IPS-18a (cell line): Measurements from ENCODE around the gene SDCCAG8.

Source experiments
- H3K27ac ChIP-seq: one replicate; pipeline ENCODE4 v1.5.1; 2013; ENCODE audit warnings: low read length
- H3K27me3 ChIP-seq: one replicate; pipeline ENCODE4 v1.6.1; 2013; ENCODE audit warnings: mild to moderate bottlenecking, low read length; ENCODE audit not compliant: control insufficient read depth, insufficient read depth
- H3K36me3 ChIP-seq: one replicate; pipeline ENCODE4 v1.6.1; 2013; ENCODE audit warnings: low read depth, low read length; ENCODE audit not compliant: control insufficient read depth
- H3K4me1 ChIP-seq: one replicate; pipeline ENCODE4 v1.6.1; 2013; ENCODE audit warnings: low read depth, low read length; ENCODE audit not compliant: control insufficient read depth
- H3K4me3 ChIP-seq: one replicate; pipeline ENCODE4 v1.5.1; 2013; ENCODE audit warnings: low read length
- H3K9ac ChIP-seq: one replicate; pipeline ENCODE4 v1.6.1; 2013; ENCODE audit warnings: mild to moderate bottlenecking, low read length, moderate library complexity
- H3K9me3 ChIP-seq: one replicate; pipeline ENCODE4 v1.6.1; 2013; ENCODE audit warnings: low read depth, low read length; ENCODE audit not compliant: control insufficient read depth

The SDCCAG8 gene

DNA sequence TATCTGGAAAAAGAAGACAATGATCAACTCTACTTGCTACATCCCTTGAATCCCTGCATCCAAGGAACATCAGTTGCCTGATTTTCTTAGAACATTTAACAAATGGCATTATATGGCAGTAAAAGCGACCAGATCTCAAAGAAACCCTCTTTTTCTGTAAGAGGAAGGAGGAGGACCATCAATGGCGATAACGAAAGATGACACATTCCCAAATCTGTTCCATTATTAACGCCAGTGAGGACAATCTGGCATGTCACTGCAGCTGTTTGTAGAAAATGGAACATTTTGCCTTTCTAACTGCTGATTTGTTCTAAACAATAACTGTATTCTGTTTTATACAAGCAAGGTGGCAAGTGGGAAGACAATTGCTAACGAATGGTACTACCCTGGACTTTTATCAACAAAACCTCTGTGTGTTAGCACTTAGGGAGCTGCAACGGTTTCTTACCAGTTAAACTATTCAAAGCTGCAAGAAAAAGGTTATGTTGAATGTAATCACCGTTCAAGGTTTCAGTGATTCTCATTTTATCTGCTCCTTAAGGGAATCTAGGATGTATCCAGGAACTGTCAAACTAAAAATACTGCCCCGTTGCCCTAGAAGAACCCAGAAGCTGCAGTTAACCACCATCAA, 251.9 kb downstream of the SDCCAG8 start:
- Histone ChIP-seq H3K27ac (no peak overlapping the region), H3K9ac (no peak overlapping the region), H3K9me3 (no peaks in the 10 kb centered on the region), H3K36me3 (peaks cover 3% of the 10 kb centered on the region), H3K4me1 (peaks cover 21% of the 10 kb centered on the region), H3K27me3 (no peaks in the 10 kb centered on the region), H3K4me3 (no peak overlapping the region)

DNA sequence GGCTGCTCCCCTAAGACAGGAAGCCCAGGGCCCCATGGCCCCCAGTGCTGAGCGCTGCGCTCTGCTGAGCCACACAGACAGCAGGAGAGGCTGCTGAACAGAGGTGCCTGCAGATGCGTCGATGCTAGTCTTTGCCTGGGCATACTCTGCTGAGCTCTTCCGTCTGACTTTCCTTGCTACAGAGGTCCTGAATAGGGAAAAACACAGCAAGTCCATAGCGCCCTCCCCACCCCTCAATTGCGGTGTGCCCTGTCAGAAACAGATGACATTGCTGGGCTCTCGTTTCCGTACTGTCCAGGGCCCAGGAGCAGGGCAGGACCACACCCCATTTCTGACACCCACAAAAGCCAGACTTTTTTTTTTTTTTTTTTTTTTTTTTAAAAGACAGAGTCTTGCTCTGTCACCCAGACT, 252.5 kb downstream of the SDCCAG8 start:
- no peak overlapping the region for H3K27ac ChIP-seq
- H3K9ac ChIP-seq = no peak overlapping the region
- H3K27me3 ChIP-seq = no peaks in the 10 kb centered on the region
- H3K9me3 ChIP-seq = no peaks in the 10 kb centered on the region
- H3K4me3 ChIP-seq = no peak overlapping the region
- peaks cover 21% of the 10 kb centered on the region for H3K4me1 ChIP-seq
- peaks cover 3% of the 10 kb centered on the region for H3K36me3 ChIP-seq

DNA sequence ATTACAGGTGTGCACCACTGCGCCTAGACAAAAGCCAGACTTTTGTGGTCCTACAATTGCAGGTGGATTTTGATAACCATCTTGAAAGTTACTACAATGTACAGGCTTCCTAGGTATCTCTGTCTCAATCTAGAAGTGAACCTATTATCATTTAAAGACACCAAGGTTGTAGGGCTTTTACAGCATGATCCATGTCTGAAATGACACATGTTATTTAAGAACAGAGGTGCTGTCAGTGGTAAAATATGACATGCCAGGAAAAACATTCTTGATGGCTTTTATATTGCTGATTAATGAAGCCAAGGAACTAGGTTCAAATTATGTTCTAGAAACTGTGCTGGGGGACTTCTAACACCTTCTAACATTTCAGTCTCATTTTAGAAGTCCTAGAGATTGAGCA, 253.1 kb downstream of the SDCCAG8 start:
- no peak overlapping the region for H3K4me3 ChIP-seq

GRCh38 chr1:243510928-243511327, 255.1 kb downstream of the SDCCAG8 start:
- no peak overlapping the region for H3K27ac ChIP-seq
- no peaks in the 10 kb centered on the region for H3K27me3 ChIP-seq
- H3K4me1 ChIP-seq = peaks cover 24% of the 10 kb centered on the region
- peaks cover 3% of the 10 kb centered on the region for H3K36me3 ChIP-seq
- H3K9ac ChIP-seq = no peak overlapping the region
- no peaks in the 10 kb centered on the region for H3K9me3 ChIP-seq
- H3K4me3 ChIP-seq = no peak overlapping the region

More for the DNA sequence above, 253.1 kb downstream of the SDCCAG8 start:
- H3K27me3 ChIP-seq = no peaks in the 10 kb centered on the region
- peaks cover 3% of the 10 kb centered on the region for H3K36me3 ChIP-seq
- peaks cover 21% of the 10 kb centered on the region for H3K4me1 ChIP-seq
- H3K27ac ChIP-seq = no peak overlapping the region
- no peaks in the 10 kb centered on the region for H3K9me3 ChIP-seq
- H3K9ac ChIP-seq = no peak overlapping the region

DNA sequence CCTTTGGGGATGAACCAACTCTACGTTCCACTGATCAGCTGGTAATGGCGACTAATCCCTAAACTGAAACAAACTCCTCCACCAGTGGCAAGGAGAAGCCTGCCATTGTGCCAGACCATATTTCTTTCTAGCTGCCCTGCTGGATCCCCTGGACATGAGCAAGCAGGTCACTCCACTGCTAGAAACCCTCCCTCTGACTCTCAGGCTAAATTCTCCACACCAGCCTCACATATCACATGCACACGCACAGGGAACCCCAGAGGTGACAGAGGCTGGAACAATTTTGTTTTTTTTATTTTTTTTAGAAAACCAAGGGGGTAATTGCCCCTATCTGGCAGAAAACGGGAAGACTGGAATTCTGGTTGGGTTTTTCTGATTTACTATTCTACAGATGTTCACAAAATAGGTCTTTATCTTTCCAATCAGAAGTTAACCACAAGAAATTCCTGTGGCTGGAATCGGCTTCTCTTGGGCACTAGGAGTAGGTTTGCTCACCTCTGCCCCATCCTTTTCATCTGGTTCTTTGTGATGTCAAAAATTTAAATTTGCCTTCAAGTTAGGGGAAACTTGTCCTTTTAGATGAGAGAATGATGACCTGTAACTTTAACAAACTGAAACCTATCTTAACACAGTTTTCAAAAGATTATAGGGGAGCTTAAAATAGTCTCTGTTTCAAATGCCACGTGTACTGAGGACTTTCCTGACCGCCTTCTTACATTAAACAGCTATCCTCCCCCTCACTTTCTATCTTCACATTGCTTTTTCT, 258.1 kb downstream of the SDCCAG8 start:
- Histone ChIP-seq H3K4me3 (no peak overlapping the region), H3K27me3 (no peaks in the 10 kb centered on the region), H3K9ac (no peak overlapping the region), H3K9me3 (peaks cover 7% of the 10 kb centered on the region), H3K36me3 (peaks cover 3% of the 10 kb centered on the region), H3K27ac (no peak overlapping the region), H3K4me1 (peaks cover 3% of the 10 kb centered on the region)

- peaks cover 3% of the 10 kb centered on the region for H3K4me1 ChIP-seq
- H3K9ac ChIP-seq = no peak overlapping the region
- H3K27me3 ChIP-seq = no peaks in the 10 kb centered on the region
- H3K27ac ChIP-seq = no peak overlapping the region
- no peak overlapping the region for H3K4me3 ChIP-seq
- H3K9me3 ChIP-seq = peaks cover 7% of the 10 kb centered on the region
- peaks cover 3% of the 10 kb centered on the region for H3K36me3 ChIP-seq
Observed at GRCh38 chr1:243514927-243515326, 259.1 kb downstream of the SDCCAG8 start.

DNA sequence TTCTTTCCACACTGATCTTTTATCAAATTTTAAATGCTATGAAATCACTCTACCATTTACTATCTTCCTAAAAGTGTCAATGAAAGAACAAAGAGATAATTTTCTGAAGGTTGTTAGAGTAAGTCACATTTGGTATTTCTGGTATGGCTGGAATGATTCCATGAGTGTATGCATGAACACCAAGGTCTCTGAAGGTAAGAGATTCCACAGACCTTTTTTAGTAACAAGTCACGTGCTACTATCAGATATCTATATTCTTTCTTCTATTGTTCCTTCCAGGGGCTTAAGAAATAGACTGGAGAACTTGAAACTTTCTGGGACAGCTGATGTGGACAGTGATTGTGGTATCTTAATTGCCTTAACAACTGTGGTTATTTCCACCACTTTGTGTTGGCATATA, 265.0 kb downstream of the SDCCAG8 start:
- H3K4me1 ChIP-seq = peaks cover 7% of the 10 kb centered on the region
- H3K9me3 ChIP-seq = peaks cover 7% of the 10 kb centered on the region
- H3K9ac ChIP-seq = no peak overlapping the region
- no peaks in the 10 kb centered on the region for H3K36me3 ChIP-seq
- H3K27ac ChIP-seq = no peak overlapping the region
- H3K27me3 ChIP-seq = no peaks in the 10 kb centered on the region
- no peak overlapping the region for H3K4me3 ChIP-seq

- no peak overlapping the region for H3K4me3 ChIP-seq
- H3K9ac ChIP-seq = no peak overlapping the region
- no peak overlapping the region for H3K27ac ChIP-seq
- H3K36me3 ChIP-seq = no peaks in the 10 kb centered on the region
- peaks cover 7% of the 10 kb centered on the region for H3K4me1 ChIP-seq
- no peaks in the 10 kb centered on the region for H3K27me3 ChIP-seq
- H3K9me3 ChIP-seq = no peaks in the 10 kb centered on the region
Observed at GRCh38 chr1:243523766-243524165, 267.9 kb downstream of the SDCCAG8 start.

DNA sequence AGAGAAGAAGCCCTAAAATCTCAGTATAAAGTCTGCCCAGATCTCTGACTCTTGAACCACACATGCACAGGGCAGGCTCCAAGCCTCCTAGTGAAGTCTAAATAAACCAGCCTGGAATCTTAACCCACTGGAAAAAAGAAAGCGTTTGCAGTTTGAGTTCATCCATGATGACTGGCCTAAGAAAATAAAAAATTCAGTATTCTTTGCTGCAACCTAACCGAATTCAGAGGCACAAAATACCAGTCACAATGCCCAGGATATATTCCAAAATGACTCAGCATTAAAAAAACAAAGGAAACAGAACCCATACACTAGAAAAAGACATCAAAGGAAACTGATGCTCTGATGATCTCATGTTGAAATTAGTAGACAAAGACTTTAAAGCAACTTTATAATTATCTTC, 269.2 kb downstream of the SDCCAG8 start:
- no peak overlapping the region for H3K27ac ChIP-seq
- H3K36me3 ChIP-seq = no peaks in the 10 kb centered on the region
- H3K4me1 ChIP-seq = peaks cover 7% of the 10 kb centered on the region
- H3K9me3 ChIP-seq = no peaks in the 10 kb centered on the region
- H3K9ac ChIP-seq = no peak overlapping the region
- H3K4me3 ChIP-seq = no peak overlapping the region
- no peaks in the 10 kb centered on the region for H3K27me3 ChIP-seq

DNA sequence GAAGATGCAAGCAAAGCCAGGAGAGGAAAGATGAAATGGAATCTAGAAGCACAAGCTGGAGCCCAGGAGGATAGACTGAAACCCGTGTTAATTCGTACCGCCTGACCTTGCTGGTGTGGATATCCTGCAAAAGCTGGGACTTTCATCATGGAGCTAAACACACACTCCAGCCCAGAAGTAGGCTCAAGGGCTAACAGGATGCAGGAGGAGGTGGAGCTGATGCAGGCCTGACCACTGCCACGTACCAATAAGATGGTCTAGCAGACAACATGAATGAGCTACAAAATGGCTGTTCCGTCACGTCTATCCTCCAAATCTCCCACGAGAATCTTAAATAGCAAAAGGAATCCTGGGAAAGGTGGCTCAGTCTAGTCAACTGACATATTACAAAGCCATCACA, 270.3 kb downstream of the SDCCAG8 start:
- Histone ChIP-seq H3K9ac (no peak overlapping the region), H3K4me1 (peaks cover 7% of the 10 kb centered on the region), H3K9me3 (no peaks in the 10 kb centered on the region), H3K27me3 (no peaks in the 10 kb centered on the region), H3K27ac (no peak overlapping the region), H3K4me3 (no peak overlapping the region), H3K36me3 (no peaks in the 10 kb centered on the region)

GRCh38 chr1:243528459-243529121, 272.7 kb downstream of the SDCCAG8 start:
- no peaks in the 10 kb centered on the region for H3K9me3 ChIP-seq
- no peak overlapping the region for H3K4me3 ChIP-seq
- H3K36me3 ChIP-seq = no peaks in the 10 kb centered on the region
- no peak overlapping the region for H3K9ac ChIP-seq
- H3K4me1 ChIP-seq = peaks cover 7% of the 10 kb centered on the region
- no peak overlapping the region for H3K27ac ChIP-seq
- no peaks in the 10 kb centered on the region for H3K27me3 ChIP-seq
